Mucosa of rectum (tissue), 2 donors: Measurements from ENCODE around the gene NISCH.

Experiments used
- H3K27ac ChIP-seq, 2 donors: one replicate each; pipeline ENCODE4 v1.7.0; 2013; ENCODE audit warnings: inconsistent platforms in 2 of 2, low read depth in 2 of 2, low read length in 2 of 2
- H3K27me3 ChIP-seq, 2 donors: one replicate each; pipeline ENCODE4 v1.7.0; 2013; ENCODE audit warnings: low read length in 2 of 2; ENCODE audit not compliant: control insufficient read depth in 2 of 2, insufficient read depth in 2 of 2
- H3K36me3 ChIP-seq, 2 donors: one replicate each; pipeline ENCODE4 v1.7.0; 2013; ENCODE audit warnings: low read length in 2 of 2; ENCODE audit not compliant: control insufficient read depth in 2 of 2, insufficient read depth in 2 of 2
- H3K4me1 ChIP-seq, 2 donors: one replicate each; pipeline ENCODE4 v1.7.0; 2013; ENCODE audit warnings: low read length in 2 of 2, mild to moderate bottlenecking in 1 of 2; ENCODE audit not compliant: control insufficient read depth in 2 of 2, insufficient read depth in 2 of 2
- H3K4me3 ChIP-seq, 2 donors: one replicate each; pipeline ENCODE4 v1.7.0; 2013; ENCODE audit warnings: low read length in 2 of 2
- H3K9ac ChIP-seq, 2 donors: one replicate each; pipeline ENCODE4 v1.7.0; 2013; ENCODE audit warnings: low read length in 2 of 2, low read depth in 1 of 2, mild to moderate bottlenecking in 1 of 2
- H3K9me3 ChIP-seq, 2 donors: one replicate each; pipeline ENCODE4 v1.7.0; 2013; ENCODE audit warnings: low read length in 2 of 2; ENCODE audit not compliant: control insufficient read depth in 2 of 2
- donor health status: healthy.
- donor health status: Normal muscosa, but diverticular disease.

Gene NISCH

DNA sequence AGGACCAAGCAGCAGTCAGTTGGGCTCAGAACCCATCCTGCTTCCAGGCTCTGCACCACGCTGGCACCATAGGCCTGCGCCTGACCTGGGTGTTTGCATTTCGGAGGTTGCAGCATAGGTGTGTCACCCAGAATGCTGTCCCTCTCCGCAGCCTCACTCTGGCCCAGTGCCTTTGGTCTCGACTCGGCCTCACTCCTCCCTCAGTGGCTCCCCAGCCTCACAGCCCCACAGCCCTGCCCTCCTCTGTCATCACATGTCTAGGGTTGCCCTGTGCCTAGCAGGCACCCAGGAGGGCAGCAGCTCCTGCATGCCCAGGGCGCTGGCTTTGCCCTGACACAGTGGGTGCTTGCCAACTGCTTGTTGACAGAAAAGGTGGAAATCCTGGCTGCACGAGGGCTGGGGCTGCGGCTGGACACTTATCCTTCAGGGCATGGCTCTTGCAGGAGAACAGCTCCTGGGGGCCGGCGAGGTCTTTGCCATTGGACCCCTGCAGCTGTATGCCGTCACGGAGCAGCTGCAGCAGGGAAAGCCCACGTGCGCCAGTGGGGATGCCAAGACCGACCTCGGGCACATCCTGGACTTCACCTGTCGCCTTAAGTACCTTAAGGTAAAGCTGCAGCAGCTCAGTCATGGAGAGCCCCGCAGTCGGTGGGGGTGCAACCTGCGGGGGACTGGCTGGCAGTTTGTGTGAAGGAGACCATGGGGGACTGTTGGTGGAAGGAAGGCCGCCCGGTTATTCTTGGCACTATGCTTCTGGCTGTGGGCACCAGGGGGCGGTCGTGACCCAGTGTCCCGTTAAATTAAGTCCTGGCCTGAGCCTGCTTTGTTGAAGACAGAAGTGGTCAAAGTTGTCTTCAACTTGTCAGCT lies 16.2 kb downstream of the NISCH start:
- H3K9me3 ChIP-seq: no peaks in the 10 kb centered on the region
- no peak overlapping the region for H3K27ac ChIP-seq
- no peak overlapping the region for H3K4me3 ChIP-seq
- peaks cover 42 to 46% of the 10 kb centered on the region in 2 donors for H3K36me3 ChIP-seq
- H3K9ac ChIP-seq: no peak overlapping the region
- H3K4me1 ChIP-seq: peaks cover 0 to 10% of the 10 kb centered on the region in 2 donors
- H3K27me3 ChIP-seq: no peaks in the 10 kb centered on the region

- H3K9ac ChIP-seq: no peak overlapping the region
- peaks cover 49 to 51% of the 10 kb centered on the region in 2 donors for H3K36me3 ChIP-seq
- no peak overlapping the region for H3K4me3 ChIP-seq
- H3K27ac ChIP-seq: no peak overlapping the region
- no peaks in the 10 kb centered on the region for H3K9me3 ChIP-seq
- H3K27me3 ChIP-seq: no peaks in the 10 kb centered on the region
- H3K4me1 ChIP-seq: peaks cover 0 to 10% of the 10 kb centered on the region in 2 donors
Observed at GRCh38 chr3:52472239-52473000, 17.0 kb downstream of the NISCH start.

DNA sequence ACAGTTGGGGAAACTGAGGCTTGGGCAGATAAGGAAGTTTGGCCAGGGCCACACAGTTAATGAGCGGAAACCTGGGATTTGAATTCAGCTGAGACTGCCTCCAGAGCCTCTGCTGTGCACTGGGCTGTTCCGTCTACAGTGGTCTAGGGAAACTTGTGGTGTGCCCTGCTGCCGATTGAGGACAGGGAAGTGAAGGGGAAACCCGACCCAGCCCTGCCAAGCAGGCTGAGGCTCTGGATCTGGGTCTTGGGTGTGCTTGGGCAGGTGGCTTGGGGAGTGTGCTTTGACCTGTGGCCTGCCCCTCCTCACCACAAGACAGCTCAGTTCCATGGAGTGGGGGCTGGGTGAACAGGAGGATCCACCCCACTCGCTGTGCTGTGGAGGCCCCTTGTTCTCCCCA lies 17.6 kb downstream of the NISCH start:
- Histone ChIP-seq H3K9ac (no peak overlapping the region), H3K27me3 (no peaks in the 10 kb centered on the region), H3K4me3 (no peak overlapping the region), H3K27ac (peak overlapping the region in 1 of 2 donors; percentile 7), H3K4me1 (peaks cover 0 to 9% of the 10 kb centered on the region in 2 donors), H3K9me3 (no peaks in the 10 kb centered on the region), H3K36me3 (peaks cover 55 to 57% of the 10 kb centered on the region in 2 donors)

DNA sequence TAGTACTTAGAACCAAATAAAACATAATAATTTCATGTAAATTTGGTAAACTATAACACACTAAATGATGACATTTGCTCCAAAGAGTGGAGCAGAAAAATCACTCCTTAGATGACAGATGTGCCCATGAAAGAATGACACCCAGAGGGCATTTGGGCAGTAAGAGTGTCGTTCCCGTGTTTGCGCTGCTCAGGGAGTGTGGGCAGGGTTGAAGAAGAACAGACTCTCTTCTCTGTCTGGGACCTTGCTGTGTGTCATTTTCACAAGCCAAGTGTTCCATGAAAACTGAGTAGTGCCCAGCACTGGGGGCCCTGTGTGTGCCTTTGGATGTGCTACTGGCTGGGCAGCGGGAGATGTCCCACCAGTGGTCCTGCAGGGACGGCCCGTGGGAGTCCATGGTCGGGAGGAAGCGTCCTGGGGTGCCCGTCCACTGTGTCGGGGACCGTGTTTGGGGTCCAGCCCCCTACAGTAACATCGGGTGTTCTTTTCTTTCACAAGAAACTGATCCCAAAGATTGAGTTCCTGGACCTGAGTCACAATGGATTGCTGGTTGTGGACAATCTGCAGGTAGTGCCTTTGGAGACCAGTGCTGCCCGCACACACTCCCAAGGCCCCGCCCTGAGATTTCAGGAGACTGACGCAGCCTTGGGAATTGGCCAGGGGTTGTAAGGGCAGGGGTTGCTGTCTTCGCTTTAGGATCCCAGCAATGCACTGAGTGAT lies 21.8 kb downstream of the NISCH start:
- Histone ChIP-seq H3K36me3 (peaks cover 84 to 87% of the 10 kb centered on the region in 2 donors), H3K9ac (no peak overlapping the region), H3K9me3 (no peaks in the 10 kb centered on the region), H3K4me1 (peaks cover 0 to 3% of the 10 kb centered on the region in 2 donors), H3K4me3 (no peak overlapping the region), H3K27me3 (no peaks in the 10 kb centered on the region), H3K27ac (no peak overlapping the region)

DNA sequence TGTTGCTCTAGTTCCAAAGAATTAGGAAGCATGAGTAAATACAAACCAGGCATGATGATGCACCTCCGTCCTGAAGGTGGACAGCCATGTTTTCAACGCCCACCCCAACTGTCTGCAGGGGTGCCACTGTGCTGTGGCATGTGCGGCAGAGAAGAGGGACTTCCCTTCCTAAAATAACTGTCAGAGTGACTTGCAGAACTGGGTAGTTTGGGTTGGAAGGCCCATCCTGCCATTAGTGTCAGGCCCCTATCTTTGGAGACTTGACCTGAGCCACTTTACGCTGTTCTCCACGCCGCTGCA lies 22.3 kb downstream of the NISCH start:
- no peak overlapping the region for H3K9ac ChIP-seq
- no peaks in the 10 kb centered on the region for H3K9me3 ChIP-seq
- H3K36me3 ChIP-seq: peaks cover 84 to 88% of the 10 kb centered on the region in 2 donors
- H3K27me3 ChIP-seq: no peaks in the 10 kb centered on the region
- no peak overlapping the region for H3K4me3 ChIP-seq
- H3K27ac ChIP-seq: no peak overlapping the region
- H3K4me1 ChIP-seq: peaks cover 0 to under 1% of the 10 kb centered on the region in 2 donors

- Histone ChIP-seq H3K9me3 (no peaks in the 10 kb centered on the region), H3K4me1 (peaks cover 0 to 3% of the 10 kb centered on the region in 2 donors), H3K9ac (no peak overlapping the region), H3K27ac (no peak overlapping the region), H3K4me3 (no peak overlapping the region), H3K36me3 (peaks cover 73 to 84% of the 10 kb centered on the region in 2 donors), H3K27me3 (no peaks in the 10 kb centered on the region)
Observed at GRCh38 chr3:52479037-52479876, 23.9 kb downstream of the NISCH start.

DNA sequence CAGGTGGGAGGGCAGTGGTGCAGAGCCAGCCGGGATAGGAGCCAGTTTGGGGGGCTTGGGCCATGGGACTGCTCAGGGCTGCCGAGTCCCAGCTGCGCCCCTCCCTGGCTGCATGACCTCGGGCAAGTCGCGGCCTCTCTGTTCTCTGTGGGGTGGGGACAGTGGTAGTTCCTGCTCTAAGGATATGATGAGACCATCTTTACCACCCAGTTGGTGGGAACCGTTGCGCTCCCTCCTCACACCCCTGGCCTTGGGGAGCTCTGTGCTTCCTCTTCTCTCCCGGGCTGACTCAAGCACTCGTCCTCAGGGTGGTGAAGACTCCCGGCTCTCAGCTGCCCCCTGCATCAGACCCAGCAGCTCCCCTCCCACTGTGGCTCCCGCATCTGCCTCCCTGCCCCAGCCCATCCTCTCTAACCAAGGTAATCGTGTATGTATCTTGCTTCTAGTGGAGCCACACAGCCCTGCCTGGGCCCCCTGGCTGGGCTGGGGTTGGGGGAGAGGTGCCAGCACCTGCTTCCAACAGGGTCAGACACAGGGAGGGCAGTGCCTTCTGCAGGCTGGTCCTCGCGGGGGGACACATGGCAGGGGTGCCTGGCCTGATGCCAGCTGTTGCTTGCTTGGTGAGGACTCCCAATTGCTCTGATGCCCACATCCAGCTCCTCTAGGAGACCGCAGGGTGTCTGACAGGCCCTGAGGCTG lies 24.6 kb downstream of the NISCH start:
- no peak overlapping the region for H3K27ac ChIP-seq
- H3K9me3 ChIP-seq: no peaks in the 10 kb centered on the region
- H3K4me3 ChIP-seq: no peak overlapping the region
- peaks cover 0 to 3% of the 10 kb centered on the region in 2 donors for H3K4me1 ChIP-seq
- no peak overlapping the region for H3K9ac ChIP-seq
- peaks cover 69 to 84% of the 10 kb centered on the region in 2 donors for H3K36me3 ChIP-seq
- H3K27me3 ChIP-seq: no peaks in the 10 kb centered on the region

DNA sequence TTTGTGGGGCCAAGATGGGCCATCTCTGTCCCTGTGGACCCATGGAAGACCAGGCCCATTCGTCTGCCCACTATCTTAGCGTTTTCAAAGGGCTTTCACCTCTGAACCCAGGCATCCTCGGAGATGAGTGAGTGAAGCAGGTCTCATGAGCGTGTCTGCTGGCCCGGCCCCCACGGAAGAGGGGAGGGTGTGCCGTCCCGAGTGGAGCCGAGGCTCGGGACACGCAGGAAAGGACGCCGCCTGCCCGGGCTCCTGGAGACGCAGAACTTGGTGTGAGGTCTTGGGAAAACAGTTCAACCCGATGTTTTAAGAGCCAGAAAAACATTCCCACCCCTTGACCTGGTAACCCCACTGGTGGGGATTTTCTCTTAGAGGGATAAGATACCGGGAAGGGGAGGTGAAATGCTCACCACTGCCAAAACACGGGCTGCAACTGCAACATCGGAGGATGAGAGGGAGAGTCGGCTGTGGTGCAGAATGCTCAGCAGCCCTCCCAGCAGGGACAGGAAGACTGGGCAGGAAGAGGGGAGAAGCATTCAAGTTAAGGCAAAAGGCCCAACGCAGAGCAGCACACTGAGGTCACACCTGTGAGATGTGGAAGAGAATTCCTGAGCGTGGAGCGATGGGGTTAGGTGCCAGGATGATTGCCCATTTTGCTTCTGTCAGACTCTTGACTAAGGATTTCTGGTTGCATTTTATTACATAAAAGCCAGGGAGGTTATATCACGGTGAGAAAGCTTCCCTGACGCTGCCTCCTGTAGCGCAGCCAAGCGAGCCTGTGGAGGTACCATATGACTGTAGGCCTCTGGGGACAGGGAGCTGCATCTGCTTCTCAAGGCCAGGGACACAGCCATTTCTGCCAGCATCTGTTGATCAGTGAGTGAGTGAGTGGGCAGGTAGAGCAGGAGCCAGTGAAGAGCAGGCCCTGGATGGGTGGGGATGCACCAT lies 25.6 kb downstream of the NISCH start:
- Histone ChIP-seq H3K27me3 (no peaks in the 10 kb centered on the region), H3K9ac (no peak overlapping the region), H3K9me3 (no peaks in the 10 kb centered on the region), H3K36me3 (peaks cover 66 to 78% of the 10 kb centered on the region in 2 donors), H3K27ac (no peak overlapping the region), H3K4me1 (peaks cover 0 to 3% of the 10 kb centered on the region in 2 donors), H3K4me3 (no peak overlapping the region)
